Stimulated activated CD8-positive, alpha-beta memory T cell treated with anti-CD3 and anti-CD28 coated beads, Interleukin-4, amount 100 ng/mL, for 4 hours (primary cell): ENCODE measurements around the gene TLN1.

Experiments
- DNase-seq, 2 donors: peaks; one replicate each; pipeline ENCODE4 v3.0.0-alpha.2; 2020; ENCODE audit warnings: low read depth in 2 of 2, low spot score in 1 of 2

TLN1 gene, protein sequence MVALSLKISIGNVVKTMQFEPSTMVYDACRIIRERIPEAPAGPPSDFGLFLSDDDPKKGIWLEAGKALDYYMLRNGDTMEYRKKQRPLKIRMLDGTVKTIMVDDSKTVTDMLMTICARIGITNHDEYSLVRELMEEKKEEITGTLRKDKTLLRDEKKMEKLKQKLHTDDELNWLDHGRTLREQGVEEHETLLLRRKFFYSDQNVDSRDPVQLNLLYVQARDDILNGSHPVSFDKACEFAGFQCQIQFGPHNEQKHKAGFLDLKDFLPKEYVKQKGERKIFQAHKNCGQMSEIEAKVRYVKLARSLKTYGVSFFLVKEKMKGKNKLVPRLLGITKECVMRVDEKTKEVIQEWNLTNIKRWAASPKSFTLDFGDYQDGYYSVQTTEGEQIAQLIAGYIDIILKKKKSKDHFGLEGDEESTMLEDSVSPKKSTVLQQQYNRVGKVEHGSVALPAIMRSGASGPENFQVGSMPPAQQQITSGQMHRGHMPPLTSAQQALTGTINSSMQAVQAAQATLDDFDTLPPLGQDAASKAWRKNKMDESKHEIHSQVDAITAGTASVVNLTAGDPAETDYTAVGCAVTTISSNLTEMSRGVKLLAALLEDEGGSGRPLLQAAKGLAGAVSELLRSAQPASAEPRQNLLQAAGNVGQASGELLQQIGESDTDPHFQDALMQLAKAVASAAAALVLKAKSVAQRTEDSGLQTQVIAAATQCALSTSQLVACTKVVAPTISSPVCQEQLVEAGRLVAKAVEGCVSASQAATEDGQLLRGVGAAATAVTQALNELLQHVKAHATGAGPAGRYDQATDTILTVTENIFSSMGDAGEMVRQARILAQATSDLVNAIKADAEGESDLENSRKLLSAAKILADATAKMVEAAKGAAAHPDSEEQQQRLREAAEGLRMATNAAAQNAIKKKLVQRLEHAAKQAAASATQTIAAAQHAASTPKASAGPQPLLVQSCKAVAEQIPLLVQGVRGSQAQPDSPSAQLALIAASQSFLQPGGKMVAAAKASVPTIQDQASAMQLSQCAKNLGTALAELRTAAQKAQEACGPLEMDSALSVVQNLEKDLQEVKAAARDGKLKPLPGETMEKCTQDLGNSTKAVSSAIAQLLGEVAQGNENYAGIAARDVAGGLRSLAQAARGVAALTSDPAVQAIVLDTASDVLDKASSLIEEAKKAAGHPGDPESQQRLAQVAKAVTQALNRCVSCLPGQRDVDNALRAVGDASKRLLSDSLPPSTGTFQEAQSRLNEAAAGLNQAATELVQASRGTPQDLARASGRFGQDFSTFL (N-terminal part only)

DNA sequence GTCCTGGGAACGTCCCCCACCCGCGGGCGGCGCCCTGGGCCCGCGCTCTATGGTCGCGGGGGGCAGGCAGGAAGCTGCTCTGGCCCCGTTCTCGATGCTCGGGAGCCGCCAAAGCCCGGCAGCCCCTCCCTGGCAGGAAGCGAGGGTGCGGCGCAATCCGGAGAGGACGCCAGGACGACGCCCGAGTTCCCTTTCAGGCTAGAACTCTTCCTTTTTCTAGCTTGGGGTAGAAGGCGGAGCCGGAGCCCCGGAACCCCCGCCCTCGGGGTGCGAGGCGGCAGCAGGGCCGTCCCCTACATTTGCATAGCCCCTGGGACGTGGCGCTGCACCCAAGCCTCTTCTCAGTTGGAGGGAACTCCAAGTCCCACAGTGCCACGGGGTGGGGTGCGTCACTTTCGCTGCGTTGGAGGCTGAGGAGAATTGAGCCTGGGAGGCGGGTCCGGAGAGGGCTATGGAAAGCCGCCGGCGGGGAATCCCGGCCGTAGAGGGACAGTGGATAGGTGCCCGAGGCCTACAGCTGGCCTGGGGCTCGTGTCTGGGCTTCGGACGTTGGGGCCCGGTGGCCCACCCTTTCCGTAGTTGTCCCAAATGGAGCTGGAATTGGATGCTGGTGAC lies at the start of gene TLN1, which contains the start of gene CREB3:
Gene TLN1, minus strand, starts transcription at position 11 of the 615 bp plus-strand sequence. CDS start 6,501 bp downstream, outside the sequence.
Gene CREB3, plus strand, starts transcription at position 482 of the 615 bp plus-strand sequence. Its CDS starts 107 bp downstream, at position 589.
- DNase-seq = peak; percentile 87 to 94

DNA sequence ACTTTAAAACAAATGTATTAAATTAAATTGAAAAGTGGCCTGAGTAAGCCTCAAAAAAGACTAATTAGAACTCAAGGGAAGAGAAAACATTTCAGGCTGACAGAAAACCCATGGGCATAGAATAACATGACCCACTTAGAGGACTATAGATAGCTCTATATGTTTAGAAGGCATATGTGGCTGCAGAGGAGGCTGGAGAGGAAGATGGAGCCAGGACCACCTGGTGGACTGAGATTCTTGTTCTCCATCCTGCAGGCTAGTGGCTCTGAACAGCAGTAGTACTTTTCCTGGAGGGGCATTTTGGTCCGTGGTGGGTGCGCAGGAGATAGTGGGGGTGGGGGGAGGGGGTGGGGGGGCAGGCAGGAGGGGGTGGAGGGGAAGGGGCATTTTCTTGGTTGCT lies 49.1 kb upstream of the TLN1 start:
- no peak for DNase-seq

DNA sequence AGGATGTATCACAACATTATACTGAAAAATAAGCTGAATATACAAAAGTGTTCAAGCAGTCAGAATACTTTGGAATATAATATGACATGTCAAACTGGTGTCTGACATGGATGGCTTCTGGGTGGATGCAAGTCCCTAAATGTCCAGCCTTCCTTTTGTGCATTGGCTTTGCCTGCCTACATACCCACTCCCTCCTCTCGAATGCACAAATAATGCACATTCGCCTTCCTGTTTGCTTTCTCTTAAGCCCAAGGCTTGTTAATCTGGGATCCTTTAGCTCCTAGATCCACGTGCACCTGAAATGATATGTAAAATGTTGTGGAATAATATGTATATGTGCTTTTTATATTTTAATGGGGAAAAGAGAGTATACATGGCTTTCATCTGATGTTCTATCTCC lies 46.5 kb upstream of the TLN1 start:
- no peak for DNase-seq

DNA sequence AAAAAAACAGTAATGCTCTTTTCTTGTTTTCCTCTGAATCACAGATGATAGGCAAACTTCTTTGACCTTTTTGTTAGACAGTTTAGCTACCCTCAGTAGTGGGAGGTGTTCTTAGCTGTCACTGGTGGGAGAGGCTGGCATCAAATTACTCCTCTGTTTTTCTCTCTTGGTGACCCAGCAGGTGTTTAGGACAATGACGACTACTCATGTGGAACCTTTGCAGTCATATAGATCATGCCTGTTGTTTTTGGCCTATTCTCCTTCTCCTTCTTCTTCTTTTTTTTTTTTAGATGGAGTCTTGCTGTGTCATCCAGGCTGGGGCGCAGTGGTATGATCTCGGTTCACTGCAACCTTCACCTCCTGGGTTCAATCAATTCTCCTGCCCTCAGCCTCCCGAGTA lies 44.0 kb upstream of the TLN1 start:
- no peak for DNase-seq

DNA sequence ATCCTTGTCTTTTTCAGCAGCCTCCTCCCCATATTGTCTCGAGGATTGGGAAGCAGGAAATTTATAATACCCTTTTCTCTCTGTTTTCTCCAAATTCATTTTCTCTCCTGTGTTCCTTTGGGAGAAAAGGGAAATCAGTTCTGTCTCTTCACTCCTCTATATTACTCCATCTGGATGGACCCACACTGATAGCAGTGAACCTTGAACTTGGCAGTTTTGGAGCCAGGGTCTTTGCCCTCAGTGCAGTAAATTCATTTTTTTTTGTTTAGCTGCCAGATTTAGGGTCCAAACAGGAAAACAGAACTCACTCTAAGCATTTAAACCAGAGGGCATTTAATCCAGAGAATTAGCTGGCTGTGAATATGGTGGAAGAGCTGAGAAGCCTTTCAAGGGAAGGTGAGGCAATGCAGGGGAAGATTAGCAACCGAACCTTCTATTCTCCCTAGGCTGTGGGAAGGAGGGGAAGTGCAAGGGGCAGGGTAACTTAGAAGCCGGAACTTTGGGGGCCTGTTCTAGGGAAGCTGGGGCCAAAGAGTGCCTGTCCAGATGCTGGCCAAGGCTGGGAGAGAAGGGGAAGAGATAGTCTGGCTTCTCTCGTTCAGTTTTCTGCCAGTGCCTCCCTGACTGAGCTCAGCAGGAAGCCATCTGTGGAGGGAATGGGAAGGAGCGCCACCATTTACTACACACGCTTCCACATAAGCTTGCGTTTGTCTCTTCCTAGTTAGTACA lies 43.1 kb upstream of the TLN1 start:
- DNase-seq = no peak

DNA sequence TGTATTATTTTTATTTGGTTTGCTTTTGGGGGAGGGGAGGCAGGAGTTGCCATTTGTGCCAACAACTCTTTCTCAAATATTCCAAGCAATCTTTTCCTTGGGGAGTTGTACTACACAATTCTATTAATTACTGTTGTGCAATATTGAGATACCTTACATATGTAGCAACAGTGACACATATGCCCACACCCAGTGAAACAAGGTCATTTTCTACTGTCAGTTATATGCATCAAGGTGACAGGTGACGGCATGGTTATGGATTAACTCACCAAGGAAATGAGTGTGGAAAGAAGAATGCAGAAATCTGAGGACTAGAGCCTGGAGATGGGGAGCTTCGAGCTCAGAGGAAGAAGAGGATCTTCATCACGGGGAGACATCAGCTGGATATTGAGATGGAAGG lies 39.9 kb upstream of the TLN1 start:
- no peak for DNase-seq

DNA sequence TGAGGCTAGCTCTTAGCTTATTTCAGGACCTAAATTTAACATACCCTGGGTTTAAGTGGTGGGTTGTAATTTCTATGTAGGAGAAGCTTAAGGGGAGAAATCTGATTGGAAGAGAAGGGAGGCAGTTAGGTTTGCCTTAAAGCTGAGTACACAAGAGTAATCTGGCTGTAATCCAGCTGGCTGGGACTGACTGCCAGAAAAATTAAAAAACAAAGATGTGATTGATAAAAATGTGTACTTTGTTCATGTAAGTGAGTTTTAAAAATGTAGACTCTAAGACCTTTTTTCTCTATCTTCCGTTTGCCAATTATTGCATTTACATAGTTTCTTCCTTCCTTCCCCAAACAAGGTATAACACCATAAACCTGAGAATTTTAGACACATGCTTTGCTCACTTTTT lies 39.5 kb upstream of the TLN1 start:
- no peak for DNase-seq

DNA sequence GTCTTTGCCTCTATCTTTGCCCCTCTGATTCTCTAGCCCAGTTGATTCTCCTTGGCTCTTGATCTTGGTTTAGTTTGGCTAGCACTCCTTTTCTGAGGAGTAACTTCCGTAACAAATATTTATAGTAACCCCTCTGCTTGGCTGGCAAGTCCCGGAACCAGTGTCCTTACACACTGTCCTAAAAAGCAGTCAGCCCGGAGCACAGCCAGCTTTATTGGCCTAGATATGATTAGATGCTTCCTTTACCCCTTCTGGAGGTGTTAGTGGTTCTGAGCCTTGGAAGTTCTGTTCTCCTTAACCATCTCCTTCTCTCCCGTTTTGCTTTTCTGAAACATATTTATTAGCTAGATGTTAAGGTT lies 39.1 kb upstream of the TLN1 start:
- no peak for DNase-seq

DNA sequence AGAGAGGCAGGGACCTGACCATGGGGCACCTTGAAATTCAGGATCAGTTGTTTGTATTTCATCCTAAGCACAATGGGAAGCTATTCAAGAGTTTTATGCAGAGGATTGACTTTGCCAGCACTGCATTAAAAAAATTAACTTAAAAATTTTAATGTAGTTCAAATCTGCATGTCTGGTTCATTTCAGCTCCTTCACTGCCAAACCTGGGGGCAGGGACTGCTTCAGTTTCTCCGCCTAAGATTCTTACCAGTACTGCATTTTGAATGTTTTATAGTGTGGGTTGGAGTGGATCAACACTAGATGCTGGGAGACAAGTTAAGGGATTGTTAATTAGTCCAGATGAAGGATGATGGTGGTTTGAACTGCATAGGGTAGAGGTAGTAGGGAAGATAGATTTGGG lies 37.8 kb upstream of the TLN1 start:
- no peak for DNase-seq

DNA sequence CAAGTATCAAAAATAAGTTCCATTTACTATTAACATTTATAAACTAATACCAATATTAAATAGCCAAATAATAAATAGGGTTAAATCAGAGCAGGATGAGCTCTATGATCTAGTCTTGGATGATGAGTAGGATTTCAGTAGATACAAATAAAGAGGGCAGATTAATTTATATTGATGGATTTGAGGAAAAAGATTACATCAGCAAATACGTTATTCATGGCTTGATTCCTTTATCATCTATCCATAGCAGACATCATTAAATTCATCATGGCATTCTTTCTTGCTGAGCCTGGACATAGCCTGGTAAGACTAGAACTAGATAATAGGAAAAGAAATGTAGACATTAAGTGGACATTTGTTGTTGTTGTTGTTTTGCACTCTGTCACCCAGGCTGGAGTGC lies 35.5 kb upstream of the TLN1 start:
- DNase-seq = no peak

DNA sequence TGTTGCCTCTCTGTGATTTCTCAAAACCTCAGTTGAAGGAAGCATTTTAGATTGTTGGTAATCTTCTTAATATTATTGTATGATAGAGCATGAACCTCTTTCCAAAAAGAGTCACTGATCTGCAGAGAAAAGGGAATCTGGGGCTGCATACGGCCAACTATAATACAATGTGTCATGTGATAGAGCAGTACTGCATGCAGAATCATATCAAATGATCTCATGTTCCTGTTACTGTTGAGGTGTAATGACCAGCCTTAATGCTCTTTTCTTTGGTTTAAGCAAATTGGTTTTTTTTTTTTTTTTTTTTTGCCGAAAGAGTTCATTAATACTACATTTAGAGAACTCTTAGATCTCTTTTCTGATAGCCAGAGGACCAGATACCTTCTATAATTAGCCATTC lies 35.0 kb upstream of the TLN1 start:
- no peak for DNase-seq

DNA sequence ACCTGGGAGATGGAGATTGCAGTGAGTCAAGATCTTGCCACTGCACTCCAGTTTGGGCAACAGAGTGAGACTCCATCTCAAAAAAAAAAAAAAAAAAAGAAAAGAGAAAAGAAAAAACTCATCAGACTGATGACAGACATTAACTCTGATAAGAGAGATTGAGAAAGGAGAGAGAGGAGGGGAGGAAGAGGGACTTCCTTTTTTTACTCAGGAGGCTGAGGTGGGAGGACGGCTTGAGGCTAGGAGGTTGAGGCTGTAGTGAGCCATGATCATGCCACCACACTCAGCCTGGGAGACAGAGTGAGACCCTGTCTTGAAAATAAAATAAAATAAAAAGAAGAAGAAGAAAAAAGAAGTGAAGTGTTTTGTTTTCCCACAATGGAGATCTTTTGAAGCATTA lies 31.8 kb upstream of the TLN1 start:
- DNase-seq = no peak

DNA sequence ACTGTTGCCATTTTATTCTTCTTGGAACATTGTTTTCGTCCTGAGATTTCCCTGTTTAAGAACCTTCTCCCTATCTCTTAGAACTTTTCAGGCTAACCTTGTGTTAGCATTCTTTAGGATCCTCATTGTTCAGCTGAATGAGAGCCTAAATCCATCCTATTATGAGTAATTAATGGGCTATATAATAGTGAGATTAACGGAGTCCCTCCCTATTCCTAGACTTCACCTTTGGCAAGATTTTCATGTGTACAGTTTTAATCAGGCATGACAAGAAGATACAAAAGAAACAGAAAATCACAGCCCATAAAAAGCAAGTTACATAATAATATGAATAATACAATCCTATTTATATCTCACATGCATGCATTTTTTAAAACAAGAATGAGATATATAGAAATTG lies 31.2 kb upstream of the TLN1 start:
- DNase-seq = no peak

DNA sequence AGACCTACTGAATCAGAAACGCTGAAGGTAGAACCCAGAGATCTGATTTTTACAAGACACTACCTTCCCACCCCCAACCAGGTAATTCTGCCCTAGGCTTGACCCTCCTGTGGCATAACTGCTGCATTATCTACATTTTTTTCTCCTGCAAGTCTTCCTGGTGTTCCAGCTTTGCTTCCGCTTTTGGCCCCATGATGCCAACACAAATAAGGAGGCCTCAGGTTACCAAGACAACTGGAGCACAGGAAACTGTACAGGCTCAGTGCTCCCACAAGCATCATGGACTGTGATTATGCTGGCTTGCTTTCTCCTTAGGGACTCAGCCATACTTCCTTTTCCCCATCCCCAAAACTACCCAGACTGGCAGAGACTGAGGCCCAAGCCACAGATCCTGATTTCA lies 28.7 kb upstream of the TLN1 start:
- DNase-seq = no peak

DNA sequence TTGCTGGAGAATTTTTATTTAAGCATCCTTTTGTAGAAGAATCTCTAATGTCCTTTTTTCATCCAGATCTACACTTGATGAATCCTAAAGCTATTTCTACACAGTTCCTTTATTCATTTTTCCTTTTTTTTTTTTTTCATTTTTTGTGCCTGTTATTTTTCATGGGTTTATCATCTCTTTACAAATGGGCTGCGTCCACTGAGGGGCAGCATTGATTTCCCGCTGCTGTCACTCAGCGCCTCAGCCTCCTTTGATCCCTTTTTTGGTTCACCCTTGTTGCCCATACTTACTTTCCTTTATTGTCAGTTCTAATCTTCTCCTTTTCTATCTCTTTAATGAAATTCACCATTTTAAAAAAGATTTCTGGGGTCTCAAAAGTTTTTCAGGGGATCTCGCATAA lies 27.8 kb upstream of the TLN1 start:
- DNase-seq = no peak

DNA sequence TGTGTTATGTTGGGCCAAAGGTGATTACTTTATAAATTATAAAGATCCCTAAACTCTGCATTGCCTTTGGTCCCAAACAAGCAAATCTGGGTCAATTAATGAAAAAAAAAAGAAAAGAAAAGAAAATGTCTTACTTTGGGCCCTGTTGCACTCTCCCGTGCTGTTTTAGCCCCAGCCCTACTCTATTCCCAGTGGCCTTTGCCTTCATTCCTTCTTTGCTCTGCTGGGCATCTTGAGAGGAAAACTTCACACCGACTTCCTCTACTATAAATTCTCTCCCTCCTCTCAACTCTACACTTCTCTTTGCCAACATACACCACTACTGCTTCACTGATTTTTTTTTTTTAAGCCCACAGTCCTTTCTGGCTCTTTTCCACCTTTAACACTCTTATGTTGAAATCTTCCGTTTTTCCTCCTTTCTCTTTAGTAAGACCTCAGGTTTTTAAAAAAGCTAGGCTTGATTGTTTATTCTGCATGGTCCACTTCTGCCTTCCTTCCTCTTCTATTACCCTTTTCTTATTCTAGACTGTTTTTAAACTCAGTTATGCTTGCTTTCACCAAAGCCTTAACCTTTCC lies 26.6 kb upstream of the TLN1 start:
- no peak for DNase-seq

DNA sequence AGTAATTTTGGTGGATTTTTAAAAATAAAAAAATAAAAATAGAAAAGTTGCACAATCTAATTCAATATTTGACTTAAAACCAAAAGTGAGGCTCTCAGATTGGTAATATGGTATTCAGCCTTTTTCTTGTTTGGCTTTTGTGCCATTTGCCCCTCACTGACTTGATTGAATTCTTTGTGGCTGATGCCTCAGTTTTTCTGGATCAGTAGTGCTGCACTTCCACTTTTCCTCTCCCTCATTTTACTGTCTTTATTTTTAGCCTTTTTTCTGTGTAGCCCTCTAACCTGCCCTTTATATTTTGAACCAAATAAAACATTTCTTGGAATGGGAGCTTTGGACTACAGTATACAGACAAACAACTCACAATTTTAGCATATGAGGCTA lies 25.9 kb upstream of the TLN1 start:
- no peak for DNase-seq

DNA sequence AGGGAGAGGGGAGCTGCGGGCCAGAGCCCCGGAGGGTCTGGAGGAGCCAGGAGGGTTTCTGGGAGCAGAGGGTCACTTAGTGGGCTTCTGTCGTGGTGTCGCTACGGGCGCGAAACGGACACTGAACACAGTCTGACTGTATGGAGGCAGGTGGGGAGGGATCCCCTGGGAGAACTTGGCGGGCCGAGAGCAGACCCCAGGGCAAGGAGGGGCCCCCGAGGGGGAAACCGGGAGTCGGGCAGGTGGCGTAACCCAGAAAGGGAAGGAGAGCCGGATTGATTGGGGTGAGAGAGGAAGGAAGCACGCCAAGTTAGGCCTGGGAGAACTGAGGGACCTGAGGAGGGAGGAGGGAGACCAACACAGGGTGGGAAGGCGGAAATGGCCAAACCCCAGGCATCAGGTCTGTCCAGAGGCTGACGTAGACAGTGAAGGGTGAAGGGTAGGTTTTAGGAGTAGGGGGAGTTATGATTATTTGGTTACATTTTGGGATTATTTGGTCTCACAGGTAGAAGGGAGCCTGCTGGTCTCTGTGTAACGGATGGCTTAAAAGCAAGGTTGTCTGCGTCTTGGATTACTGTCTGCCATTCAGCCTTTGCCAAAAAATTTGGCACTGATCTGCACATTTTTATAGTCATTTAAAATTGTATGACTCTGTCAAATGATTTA lies 25.4 kb upstream of the TLN1 start:
- no peak for DNase-seq
